Raji (cell line): ENCODE measurements around the gene NMBR.

Experiments
- POLR2A ChIP-seq: IDR thresholded peaks from 2 replicates; pipeline ENCODE4 v1.6.1; 2011; ENCODE audit warnings: low read depth, low read length, control low read depth; ENCODE audit not compliant: insufficient read depth

The NMBR gene

GRCh38 chr6:142087950-142088857 is 58.7 kb downstream of the NMBR start:
- no peak for TF ChIP-seq POLR2A

GRCh38 chr6:142079130-142079529 is 67.8 kb downstream of the NMBR start:
- no peak for TF ChIP-seq POLR2A

GRCh38 chr6:142075516-142076101 is 71.3 kb downstream of the NMBR start:
- no peak for TF ChIP-seq POLR2A

GRCh38 chr6:142074516-142074915 is 72.4 kb downstream of the NMBR start:
- TF ChIP-seq POLR2A: no peak

- TF ChIP-seq POLR2A: no peak
Measured at GRCh38 chr6:142071981-142072380, 74.9 kb downstream of the NMBR start.

GRCh38 chr6:142068416-142068815 is 78.5 kb downstream of the NMBR start:
- no peak for TF ChIP-seq POLR2A

- no peak for TF ChIP-seq POLR2A
Measured at GRCh38 chr6:142058551-142059290, 88.2 kb downstream of the NMBR start.

GRCh38 chr6:142055219-142055618 is 91.7 kb downstream of the NMBR start:
- no peak for TF ChIP-seq POLR2A

- TF ChIP-seq POLR2A: no peak
Measured at GRCh38 chr6:142051404-142051803, 95.5 kb downstream of the NMBR start.

GRCh38 chr6:142048593-142048980 is 98.3 kb downstream of the NMBR start:
- no peak for TF ChIP-seq POLR2A

GRCh38 chr6:142047934-142048592 is 98.9 kb downstream of the NMBR start:
- TF ChIP-seq POLR2A: no peak

GRCh38 chr6:142045380-142046278 is 101.3 kb downstream of the NMBR start:
- TF ChIP-seq POLR2A: no peak

- TF ChIP-seq POLR2A: no peak
Measured at GRCh38 chr6:142035890-142036289, 111.0 kb downstream of the NMBR start.

- no peak for TF ChIP-seq POLR2A
Measured at GRCh38 chr6:142031035-142031434, 115.9 kb downstream of the NMBR start.

- no peak for TF ChIP-seq POLR2A
Measured at GRCh38 chr6:142030115-142030619, 116.8 kb downstream of the NMBR start.

- TF ChIP-seq POLR2A: no peak
Measured at GRCh38 chr6:142028527-142028926, 118.4 kb downstream of the NMBR start.
